GM19193 (cell line): ENCODE measurements around the gene ELMOD1.

Experiments used
- POLR2A ChIP-seq: IDR thresholded peaks from 4 replicates; pipeline ENCODE4 v1.6.1; 2011; ENCODE audit not compliant: insufficient read depth, insufficient read length; ENCODE audit errors: extremely low read depth

ELMOD1 gene

GRCh38 chr11:107619926-107620325 lies 29.0 kb downstream of the ELMOD1 start:
- no peak for TF ChIP-seq POLR2A

- no peak for TF ChIP-seq POLR2A
These were observed 30.1 kb downstream of the ELMOD1 start for GRCh38 chr11:107621081-107621480.

- no peak for TF ChIP-seq POLR2A
These were observed 32.2 kb downstream of the ELMOD1 start for GRCh38 chr11:107623183-107623582.

GRCh38 chr11:107624983-107625684 lies 34.2 kb downstream of the ELMOD1 start:
- no peak for TF ChIP-seq POLR2A

- TF ChIP-seq POLR2A, result no peak
These were observed 34.7 kb downstream of the ELMOD1 start for GRCh38 chr11:107625685-107625989.

- TF ChIP-seq POLR2A, result no peak
These were observed 40.1 kb downstream of the ELMOD1 start for GRCh38 chr11:107631043-107631442.

GRCh38 chr11:107631931-107632330 lies 41.0 kb downstream of the ELMOD1 start:
- TF ChIP-seq POLR2A, result no peak

GRCh38 chr11:107646783-107647182 lies 55.8 kb downstream of the ELMOD1 start:
- no peak for TF ChIP-seq POLR2A

GRCh38 chr11:107648242-107648641 lies 57.3 kb downstream of the ELMOD1 start:
- TF ChIP-seq POLR2A, result no peak

- TF ChIP-seq POLR2A, result no peak
These were observed 60.7 kb downstream of the ELMOD1 start for GRCh38 chr11:107651672-107652071.

- TF ChIP-seq POLR2A, result no peak
These were observed 62.1 kb downstream of the ELMOD1 start for GRCh38 chr11:107653076-107653475.

GRCh38 chr11:107655602-107656001 lies 64.7 kb downstream of the ELMOD1 start:
- TF ChIP-seq POLR2A, result no peak

GRCh38 chr11:107659310-107659709 lies 68.4 kb downstream of the ELMOD1 start:
- TF ChIP-seq POLR2A, result no peak

- TF ChIP-seq POLR2A, result no peak
These were observed 69.1 kb downstream of the ELMOD1 start for GRCh38 chr11:107660066-107660465.

- TF ChIP-seq POLR2A, result no peak
These were observed 70.7 kb downstream of the ELMOD1 start for GRCh38 chr11:107661656-107662055.

- TF ChIP-seq POLR2A, result no peak
These were observed 74.1 kb downstream of the ELMOD1 start for GRCh38 chr11:107665018-107665417.
